K562 (cell line): ENCODE results near the gene TMA7B. TPM values are rescaled to one million over a fixed set of nuclear protein-coding genes. Genes with fewer than 3 reads are reported as not detected.

Source experiments
- BCOR ChIP-seq: fragments of 450-650 bp; IDR thresholded peaks from 2 replicates; pipeline ENCODE4 v1.6.1; 2016
- ETS2 ChIP-seq: IDR thresholded peaks from 2 replicates; pipeline ENCODE4 v1.6.1; 2016; ENCODE audit warnings: borderline replicate concordance, missing genetic modification characterization, mild to moderate bottlenecking, moderate library complexity, missing compliant biosample characterization; ENCODE audit not compliant: poor library complexity, severe bottlenecking
- GTF2F1 ChIP-seq: IDR thresholded peaks from 2 replicates; pipeline ENCODE4 v1.6.1; 2011; ENCODE audit warnings: low read depth, low read length, improper control_type of control experiment
- KAT2B ChIP-seq: IDR thresholded peaks from one replicate; pipeline ENCODE4 v1.6.1; 2012; ENCODE audit warnings: low read depth, mild to moderate bottlenecking, control low read depth, inconsistent platforms, low read length, moderate library complexity
- RAD21 ChIP-seq, 2 experiments: fragments of 250-450 bp in 1 of 2; fragments of 450-650 bp in 1 of 2; sonication (Bioruptor Pico) in 1 of 2; formaldehyde crosslinking in 1 of 2; IDR thresholded peaks in 1 of 2; conservative IDR thresholded peaks in 1 of 2; 2 replicates each; pipeline versions ENCODE4 v1.4.0 to v1.8.0; 2020 to 2022; ENCODE audit warnings: mild to moderate bottlenecking in 2 of 2, moderate library complexity in 1 of 2
- RFX7 ChIP-seq: fragments of 250-450 bp; sonication (Bioruptor Pico); IDR thresholded peaks from 2 replicates; pipeline ENCODE4 v1.5.1; 2021; ENCODE audit warnings: mild to moderate bottlenecking
- SMARCE1 ChIP-seq: fragments of 450-650 bp; IDR thresholded peaks from 2 replicates; pipeline ENCODE4 v1.7.1; 2016; ENCODE audit warnings: mild to moderate bottlenecking
- ZNF449 ChIP-seq: fragments of 250-450 bp; sonication (Bioruptor Pico); IDR thresholded peaks from 2 replicates; pipeline ENCODE4 v1.8.0; 2022; ENCODE audit warnings: moderate library complexity, mild to moderate bottlenecking, inconsistent platforms
- ZNF830 ChIP-seq: fragments of 250-450 bp; sonication (Bioruptor Pico); IDR thresholded peaks from 2 replicates; pipeline ENCODE4 v1.5.0; 2021; ENCODE audit warnings: mild to moderate bottlenecking
- polyA plus RNA-seq, 8 experiments: library from polyadenylated mRNA; depleted of rRNA in 4 of 8; stranded (reverse) in 5 of 8; unstranded in 3 of 8; fragments of >200 nt; fragmentation: Nextera tagmentation in 2 of 8; fragmentation: Illumina TruSeq in 1 of 8; extraction: Ambion mirVana in 2 of 8; extraction: Trizol in 1 of 8; gene quantifications; 2 replicates each; pipeline versions ENCODE4 v1.2.1 to v1.2.3, GENCODE V29; 2011 to 2014; ENCODE audit warnings: inconsistent platforms in 1 of 8, missing spikeins in 1 of 8
- total RNA-seq, 7 experiments: library from RNA; depleted of rRNA in 6 of 7; stranded (reverse); fragments of >200 nt in 6 of 7; fragmentation: Illumina TruSeq in 2 of 7; extraction: Trizol in 2 of 7; gene quantifications; 2 replicates each; pipeline versions ENCODE4 v1.2.1 to v1.2.3, GENCODE V29; 2011 to 2021; ENCODE audit warnings: low replicate concordance in 1 of 7
- TF ChIP-seq, protein P1 (sequence below): fragments of 450-650 bp; IDR thresholded peaks from 2 replicates; pipeline ENCODE4 v1.6.1; 2016; ENCODE audit warnings: mild to moderate bottlenecking, moderate library complexity
- TF ChIP-seq, protein P2 (sequence below): fragments of 250-450 bp; sonication (Bioruptor Pico); IDR thresholded peaks from 2 replicates; pipeline ENCODE4 v1.5.0; 2021
- TF ChIP-seq, protein P3 (sequence below): sonication (generic); formaldehyde crosslinking; IDR thresholded peaks from 2 replicates; pipeline ENCODE4 v1.5.0; 2020; ENCODE audit warnings: missing genetic modification reagents
- TF ChIP-seq, protein P4 (sequence below): fragments of 250-450 bp; sonication (Bioruptor Pico); IDR thresholded peaks from 2 replicates; pipeline ENCODE4 v1.8.0; 2022; ENCODE audit warnings: moderate library complexity, mild to moderate bottlenecking, inconsistent platforms

Gene TMA7B
- total and polyA plus RNA-seq, 9 of the 15 experiments (the other 6 are each of a cell fraction or from before 2014, with no cell fraction given): 5.6 to 14.2 (median 11.8) TPM

- TF ChIP-seq, protein P1, sequence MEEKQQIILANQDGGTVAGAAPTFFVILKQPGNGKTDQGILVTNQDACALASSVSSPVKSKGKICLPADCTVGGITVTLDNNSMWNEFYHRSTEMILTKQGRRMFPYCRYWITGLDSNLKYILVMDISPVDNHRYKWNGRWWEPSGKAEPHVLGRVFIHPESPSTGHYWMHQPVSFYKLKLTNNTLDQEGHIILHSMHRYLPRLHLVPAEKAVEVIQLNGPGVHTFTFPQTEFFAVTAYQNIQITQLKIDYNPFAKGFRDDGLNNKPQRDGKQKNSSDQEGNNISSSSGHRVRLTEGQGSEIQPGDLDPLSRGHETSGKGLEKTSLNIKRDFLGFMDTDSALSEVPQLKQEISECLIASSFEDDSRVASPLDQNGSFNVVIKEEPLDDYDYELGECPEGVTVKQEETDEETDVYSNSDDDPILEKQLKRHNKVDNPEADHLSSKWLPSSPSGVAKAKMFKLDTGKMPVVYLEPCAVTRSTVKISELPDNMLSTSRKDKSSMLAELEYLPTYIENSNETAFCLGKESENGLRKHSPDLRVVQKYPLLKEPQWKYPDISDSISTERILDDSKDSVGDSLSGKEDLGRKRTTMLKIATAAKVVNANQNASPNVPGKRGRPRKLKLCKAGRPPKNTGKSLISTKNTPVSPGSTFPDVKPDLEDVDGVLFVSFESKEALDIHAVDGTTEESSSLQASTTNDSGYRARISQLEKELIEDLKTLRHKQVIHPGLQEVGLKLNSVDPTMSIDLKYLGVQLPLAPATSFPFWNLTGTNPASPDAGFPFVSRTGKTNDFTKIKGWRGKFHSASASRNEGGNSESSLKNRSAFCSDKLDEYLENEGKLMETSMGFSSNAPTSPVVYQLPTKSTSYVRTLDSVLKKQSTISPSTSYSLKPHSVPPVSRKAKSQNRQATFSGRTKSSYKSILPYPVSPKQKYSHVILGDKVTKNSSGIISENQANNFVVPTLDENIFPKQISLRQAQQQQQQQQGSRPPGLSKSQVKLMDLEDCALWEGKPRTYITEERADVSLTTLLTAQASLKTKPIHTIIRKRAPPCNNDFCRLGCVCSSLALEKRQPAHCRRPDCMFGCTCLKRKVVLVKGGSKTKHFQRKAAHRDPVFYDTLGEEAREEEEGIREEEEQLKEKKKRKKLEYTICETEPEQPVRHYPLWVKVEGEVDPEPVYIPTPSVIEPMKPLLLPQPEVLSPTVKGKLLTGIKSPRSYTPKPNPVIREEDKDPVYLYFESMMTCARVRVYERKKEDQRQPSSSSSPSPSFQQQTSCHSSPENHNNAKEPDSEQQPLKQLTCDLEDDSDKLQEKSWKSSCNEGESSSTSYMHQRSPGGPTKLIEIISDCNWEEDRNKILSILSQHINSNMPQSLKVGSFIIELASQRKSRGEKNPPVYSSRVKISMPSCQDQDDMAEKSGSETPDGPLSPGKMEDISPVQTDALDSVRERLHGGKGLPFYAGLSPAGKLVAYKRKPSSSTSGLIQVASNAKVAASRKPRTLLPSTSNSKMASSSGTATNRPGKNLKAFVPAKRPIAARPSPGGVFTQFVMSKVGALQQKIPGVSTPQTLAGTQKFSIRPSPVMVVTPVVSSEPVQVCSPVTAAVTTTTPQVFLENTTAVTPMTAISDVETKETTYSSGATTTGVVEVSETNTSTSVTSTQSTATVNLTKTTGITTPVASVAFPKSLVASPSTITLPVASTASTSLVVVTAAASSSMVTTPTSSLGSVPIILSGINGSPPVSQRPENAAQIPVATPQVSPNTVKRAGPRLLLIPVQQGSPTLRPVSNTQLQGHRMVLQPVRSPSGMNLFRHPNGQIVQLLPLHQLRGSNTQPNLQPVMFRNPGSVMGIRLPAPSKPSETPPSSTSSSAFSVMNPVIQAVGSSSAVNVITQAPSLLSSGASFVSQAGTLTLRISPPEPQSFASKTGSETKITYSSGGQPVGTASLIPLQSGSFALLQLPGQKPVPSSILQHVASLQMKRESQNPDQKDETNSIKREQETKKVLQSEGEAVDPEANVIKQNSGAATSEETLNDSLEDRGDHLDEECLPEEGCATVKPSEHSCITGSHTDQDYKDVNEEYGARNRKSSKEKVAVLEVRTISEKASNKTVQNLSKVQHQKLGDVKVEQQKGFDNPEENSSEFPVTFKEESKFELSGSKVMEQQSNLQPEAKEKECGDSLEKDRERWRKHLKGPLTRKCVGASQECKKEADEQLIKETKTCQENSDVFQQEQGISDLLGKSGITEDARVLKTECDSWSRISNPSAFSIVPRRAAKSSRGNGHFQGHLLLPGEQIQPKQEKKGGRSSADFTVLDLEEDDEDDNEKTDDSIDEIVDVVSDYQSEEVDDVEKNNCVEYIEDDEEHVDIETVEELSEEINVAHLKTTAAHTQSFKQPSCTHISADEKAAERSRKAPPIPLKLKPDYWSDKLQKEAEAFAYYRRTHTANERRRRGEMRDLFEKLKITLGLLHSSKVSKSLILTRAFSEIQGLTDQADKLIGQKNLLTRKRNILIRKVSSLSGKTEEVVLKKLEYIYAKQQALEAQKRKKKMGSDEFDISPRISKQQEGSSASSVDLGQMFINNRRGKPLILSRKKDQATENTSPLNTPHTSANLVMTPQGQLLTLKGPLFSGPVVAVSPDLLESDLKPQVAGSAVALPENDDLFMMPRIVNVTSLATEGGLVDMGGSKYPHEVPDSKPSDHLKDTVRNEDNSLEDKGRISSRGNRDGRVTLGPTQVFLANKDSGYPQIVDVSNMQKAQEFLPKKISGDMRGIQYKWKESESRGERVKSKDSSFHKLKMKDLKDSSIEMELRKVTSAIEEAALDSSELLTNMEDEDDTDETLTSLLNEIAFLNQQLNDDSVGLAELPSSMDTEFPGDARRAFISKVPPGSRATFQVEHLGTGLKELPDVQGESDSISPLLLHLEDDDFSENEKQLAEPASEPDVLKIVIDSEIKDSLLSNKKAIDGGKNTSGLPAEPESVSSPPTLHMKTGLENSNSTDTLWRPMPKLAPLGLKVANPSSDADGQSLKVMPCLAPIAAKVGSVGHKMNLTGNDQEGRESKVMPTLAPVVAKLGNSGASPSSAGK: no peak
- no peak for TF ChIP-seq ETS2 (tag)
- TF ChIP-seq, protein P2, sequence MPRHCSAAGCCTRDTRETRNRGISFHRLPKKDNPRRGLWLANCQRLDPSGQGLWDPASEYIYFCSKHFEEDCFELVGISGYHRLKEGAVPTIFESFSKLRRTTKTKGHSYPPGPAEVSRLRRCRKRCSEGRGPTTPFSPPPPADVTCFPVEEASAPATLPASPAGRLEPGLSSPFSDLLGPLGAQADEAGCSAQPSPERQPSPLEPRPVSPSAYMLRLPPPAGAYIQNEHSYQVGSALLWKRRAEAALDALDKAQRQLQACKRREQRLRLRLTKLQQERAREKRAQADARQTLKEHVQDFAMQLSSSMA: no peak
- no peak for TF ChIP-seq KAT2B
- TF ChIP-seq ZNF830 (CRISPR knock-in tag): no peak
- TF ChIP-seq, protein P3, sequence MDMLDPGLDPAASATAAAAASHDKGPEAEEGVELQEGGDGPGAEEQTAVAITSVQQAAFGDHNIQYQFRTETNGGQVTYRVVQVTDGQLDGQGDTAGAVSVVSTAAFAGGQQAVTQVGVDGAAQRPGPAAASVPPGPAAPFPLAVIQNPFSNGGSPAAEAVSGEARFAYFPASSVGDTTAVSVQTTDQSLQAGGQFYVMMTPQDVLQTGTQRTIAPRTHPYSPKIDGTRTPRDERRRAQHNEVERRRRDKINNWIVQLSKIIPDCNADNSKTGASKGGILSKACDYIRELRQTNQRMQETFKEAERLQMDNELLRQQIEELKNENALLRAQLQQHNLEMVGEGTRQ: no peak
- 0 out of 4 replicates have a peak, but pooled peaks of 1 of the 2 experiments have one; percentile 9 for TF ChIP-seq RAD21 (CRISPR knock-in tag; conservative IDR thresholded peaks at IDR 0.05 in 1 of 2, IDR thresholded peaks at IDR 0.05 in 1 of 2)
- TF ChIP-seq GTF2F1: no peak
- peak; percentile 80 for TF ChIP-seq SMARCE1
- TF ChIP-seq ZNF449 (CRISPR knock-in tag): no peak
- TF ChIP-seq BCOR: no peak
- TF ChIP-seq RFX7: no peak
- TF ChIP-seq, protein P4, sequence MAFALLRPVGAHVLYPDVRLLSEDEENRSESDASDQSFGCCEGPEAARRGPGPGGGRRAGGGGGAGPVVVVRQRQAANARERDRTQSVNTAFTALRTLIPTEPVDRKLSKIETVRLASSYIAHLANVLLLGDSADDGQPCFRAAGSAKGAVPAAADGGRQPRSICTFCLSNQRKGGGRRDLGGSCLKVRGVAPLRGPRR (CRISPR knock-in tag): no peak
These were observed 5.6 kb downstream of the TMA7B start (continued) for GRCh38 chr22:39965748-39966147.
